CD14-positive monocyte (primary cell): ENCODE data around the gene RMND5A. TPM values are rescaled to one million over a fixed set of nuclear protein-coding genes. Genes with fewer than 3 reads are reported as not detected.

Source experiments
- DNase-seq, 3 donors: peaks; one replicate each; pipeline ENCODE4 v3.0.0-alpha.2; 2011 to 2022
- H2AFZ ChIP-seq: 2 replicates; pipeline ENCODE4 v1.6.0; 2012; ENCODE audit warnings: mild to moderate bottlenecking, low read depth, low read length, inconsistent platforms; ENCODE audit not compliant: insufficient read depth, poor library complexity, severe bottlenecking
- H3K27ac ChIP-seq, 2 donors: 1 replicate in 1 of 2; 2 replicates in 1 of 2; pipeline ENCODE4 v1.5.1; 2012 to 2013; ENCODE audit warnings: low read length in 2 of 2, control low read depth in 1 of 2, inconsistent platforms in 1 of 2, low read depth in 1 of 2, mild to moderate bottlenecking in 1 of 2
- H3K27me3 ChIP-seq, 2 donors: one replicate each; pipeline versions ENCODE4 v1.6.0 to v1.6.1; 2011 to 2013; ENCODE audit warnings: low read length in 2 of 2; ENCODE audit not compliant: control insufficient read depth in 2 of 2, insufficient read depth in 2 of 2
- H3K36me3 ChIP-seq, 2 donors: replicated peaks in 1 of 2; 1 replicate in 1 of 2; 2 replicates in 1 of 2; pipeline versions ENCODE4 v1.5.1 to v1.6.1; 2012 to 2013; ENCODE audit warnings: low read length in 2 of 2, control low read depth in 1 of 2, inconsistent platforms in 1 of 2, mild to moderate bottlenecking in 1 of 2; ENCODE audit not compliant: insufficient read depth in 2 of 2, control insufficient read depth in 1 of 2
- H3K4me1 ChIP-seq, 2 donors: 1 replicate in 1 of 2; 2 replicates in 1 of 2; pipeline versions ENCODE4 v1.5.1 to v1.6.1; 2012 to 2013; ENCODE audit warnings: low read length in 2 of 2, control low read depth in 1 of 2, inconsistent platforms in 1 of 2, mild to moderate bottlenecking in 1 of 2, moderate library complexity in 1 of 2; ENCODE audit not compliant: insufficient read depth in 2 of 2, control insufficient read depth in 1 of 2
- H3K4me2 ChIP-seq: replicated peaks from 2 replicates; pipeline ENCODE3; 2012; ENCODE audit warnings: low read length, moderate library complexity, mild to moderate bottlenecking; ENCODE audit not compliant: poor library complexity, severe bottlenecking; ENCODE audit errors: extremely low read depth
- H3K4me3 ChIP-seq, 3 experiments: fragments of 200-600 bp in 1 of 3; sonication (generic) in 1 of 3; replicated peaks in 1 of 3; 1 replicate in 2 of 3; 2 replicates in 1 of 3; pipeline ENCODE4 v1.5.1; 2011 to 2013; ENCODE audit warnings: low read length in 3 of 3, mild to moderate bottlenecking in 3 of 3, control low read depth in 2 of 3, low read depth in 2 of 3, inconsistent platforms in 1 of 3, moderate library complexity in 1 of 3
- H3K79me2 ChIP-seq: 2 replicates; pipeline ENCODE4 v1.6.0; 2012; ENCODE audit warnings: mild to moderate bottlenecking, control low read depth, inconsistent platforms, low read length, moderate library complexity; ENCODE audit not compliant: insufficient read depth
- H3K9ac ChIP-seq: 2 replicates; pipeline ENCODE4 v1.6.0; 2017; ENCODE audit warnings: low read length, mild to moderate bottlenecking; ENCODE audit not compliant: insufficient read depth, poor library complexity, severe bottlenecking
- H3K9me3 ChIP-seq, 2 donors: replicated peaks in 1 of 2; 1 replicate in 1 of 2; 2 replicates in 1 of 2; pipeline versions ENCODE4 v1.5.1 to v1.6.1; 2012 to 2013; ENCODE audit warnings: low read length in 2 of 2, control low read depth in 1 of 2; ENCODE audit not compliant: control insufficient read depth in 1 of 2, insufficient read depth in 1 of 2
- H4K20me1 ChIP-seq: 2 replicates; pipeline ENCODE4 v1.6.0; 2012; ENCODE audit warnings: mild to moderate bottlenecking, low read length, control low read depth, moderate library complexity; ENCODE audit not compliant: insufficient read depth
- H3K27ac Mint-ChIP-seq, 7 donors: one replicate each; pipeline ENCODE4 v1.8.0; 2020; ENCODE audit warnings: mild to moderate bottlenecking in 7 of 7, mixed read lengths in 7 of 7, moderate library complexity in 6 of 7, inconsistent platforms in 2 of 7
- H3K27me3 Mint-ChIP-seq, 3 donors: one replicate each; pipeline ENCODE4 v1.8.0; 2021 to 2022; ENCODE audit warnings: low read depth in 3 of 3, mild to moderate bottlenecking in 3 of 3, mixed read lengths in 3 of 3, moderate library complexity in 3 of 3, inconsistent platforms in 1 of 3
- H3K36me3 Mint-ChIP-seq, 2 donors: one replicate each; pipeline ENCODE4 v1.8.0; 2020; ENCODE audit warnings: mixed read lengths in 2 of 2, inconsistent platforms in 1 of 2, mild to moderate bottlenecking in 1 of 2
- H3K4me1 Mint-ChIP-seq: one replicate; pipeline ENCODE4 v1.8.0; 2020; ENCODE audit warnings: mild to moderate bottlenecking, mixed read lengths
- H3K4me3 Mint-ChIP-seq, 2 donors: one replicate each; pipeline ENCODE4 v1.8.0; 2020; ENCODE audit warnings: mild to moderate bottlenecking in 2 of 2, mixed read lengths in 2 of 2, moderate library complexity in 1 of 2
- H3K9me3 Mint-ChIP-seq, 7 donors: one replicate each; pipeline ENCODE4 v1.8.0; 2020 to 2022; ENCODE audit warnings: mixed read lengths in 7 of 7, mild to moderate bottlenecking in 6 of 7, moderate library complexity in 6 of 7, inconsistent platforms in 2 of 7
- WGBS: methylation state at CpG from one replicate; pipeline ENCODE4 v1.1.5; 2013; ENCODE audit warnings: missing lambda C conversion rate; ENCODE audit not compliant: insufficient coverage; 5-methylcytosine and 5-hydroxymethylcytosine counted together
- intact Hi-C, 2 donors: fragments of 100-400 bp; cut with micrococcal nuclease; formaldehyde crosslinking; loops; one replicate each; pipeline versions ENCODE4 v1.15.0 to v1.15.1; 2023
- polyA plus RNA-seq, 3 donors: library from polyadenylated mRNA; depleted of rRNA in 1 of 3; unstranded in 2 of 3; stranded (reverse) in 1 of 3; fragments of 300-500 nt in 2 of 3; fragments of >200 nt in 1 of 3; fragmentation: Illumina TruSeq in 2 of 3; gene quantifications; 1 replicate in 2 of 3; 2 replicates in 1 of 3; pipeline ENCODE4 v1.2.3, GENCODE V29; 2012 to 2021
- TF ChIP-seq, protein P1 (sequence below): fragments of 200-600 bp; IDR thresholded peaks from one replicate; pipeline ENCODE4 v1.8.0; 2022; ENCODE audit warnings: antibody characterized with exemption, mild to moderate bottlenecking

The RMND5A gene
- polyA plus RNA-seq, 3 donors = 18.5 to 20.3 (median 18.9) TPM

GRCh38 chr2:86774862-86775261 lies 54.8 kb downstream of the RMND5A start:
- no peak overlapping the region for H3K27ac Mint-ChIP-seq
- no peak overlapping the region for H3K27ac ChIP-seq
- TF ChIP-seq, protein P1, sequence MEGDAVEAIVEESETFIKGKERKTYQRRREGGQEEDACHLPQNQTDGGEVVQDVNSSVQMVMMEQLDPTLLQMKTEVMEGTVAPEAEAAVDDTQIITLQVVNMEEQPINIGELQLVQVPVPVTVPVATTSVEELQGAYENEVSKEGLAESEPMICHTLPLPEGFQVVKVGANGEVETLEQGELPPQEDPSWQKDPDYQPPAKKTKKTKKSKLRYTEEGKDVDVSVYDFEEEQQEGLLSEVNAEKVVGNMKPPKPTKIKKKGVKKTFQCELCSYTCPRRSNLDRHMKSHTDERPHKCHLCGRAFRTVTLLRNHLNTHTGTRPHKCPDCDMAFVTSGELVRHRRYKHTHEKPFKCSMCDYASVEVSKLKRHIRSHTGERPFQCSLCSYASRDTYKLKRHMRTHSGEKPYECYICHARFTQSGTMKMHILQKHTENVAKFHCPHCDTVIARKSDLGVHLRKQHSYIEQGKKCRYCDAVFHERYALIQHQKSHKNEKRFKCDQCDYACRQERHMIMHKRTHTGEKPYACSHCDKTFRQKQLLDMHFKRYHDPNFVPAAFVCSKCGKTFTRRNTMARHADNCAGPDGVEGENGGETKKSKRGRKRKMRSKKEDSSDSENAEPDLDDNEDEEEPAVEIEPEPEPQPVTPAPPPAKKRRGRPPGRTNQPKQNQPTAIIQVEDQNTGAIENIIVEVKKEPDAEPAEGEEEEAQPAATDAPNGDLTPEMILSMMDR = no peak
- intact Hi-C loops = no loop called here
- peaks cover 6% of the 10 kb centered on the region for H4K20me1 ChIP-seq
- H3K4me1 ChIP-seq = no peaks in the 10 kb centered on the region
- H3K9me3 Mint-ChIP-seq = no peaks in the 10 kb centered on the region
- WGBS = 100% methylated on average over 3 of the region's 5 CpGs
- no peaks in the 10 kb centered on the region for H3K9me3 ChIP-seq
- H3K27me3 ChIP-seq = no peaks in the 10 kb centered on the region
- no peak overlapping the region for H3K9ac ChIP-seq
- H3K4me2 ChIP-seq = no peak overlapping the region
- H3K4me1 Mint-ChIP-seq = no peaks in the 10 kb centered on the region
- H3K36me3 Mint-ChIP-seq = peaks cover 65 to 69% of the 10 kb centered on the region in 2 donors
- peaks cover 56 to 75% of the 10 kb centered on the region in 2 donors for H3K36me3 ChIP-seq
- H3K27me3 Mint-ChIP-seq = no peaks in the 10 kb centered on the region
- no peaks in the 10 kb centered on the region for H3K79me2 ChIP-seq
- H2AFZ ChIP-seq = no peak overlapping the region
- H3K4me3 Mint-ChIP-seq = no peak overlapping the region
- H3K4me3 ChIP-seq = no peak overlapping the region
- no peak for DNase-seq

- Mint-ChIP-seq H3K4me3 (no peak overlapping the region), H3K4me1 (no peaks in the 10 kb centered on the region), H3K27me3 (peaks cover 0 to 2% (median 0%) of the 10 kb centered on the region in 3 donors), H3K9me3 (no peaks in the 10 kb centered on the region), H3K27ac (no peak overlapping the region), H3K36me3 (peaks cover 60 to 65% of the 10 kb centered on the region in 2 donors)
- TF ChIP-seq, protein P1 = no peak
- H4K20me1 ChIP-seq = peaks cover under 1% of the 10 kb centered on the region
- DNase-seq = no peak
- no peaks in the 10 kb centered on the region for H3K4me1 ChIP-seq
- no peak overlapping the region for H3K4me2 ChIP-seq
- H3K4me3 ChIP-seq = no peak overlapping the region
- H3K27me3 ChIP-seq = no peaks in the 10 kb centered on the region
- H3K27ac ChIP-seq = no peak overlapping the region
- intact Hi-C loops = no loop called here
- no peak overlapping the region for H2AFZ ChIP-seq
- peaks cover 51 to 70% of the 10 kb centered on the region in 2 donors for H3K36me3 ChIP-seq
- no peaks in the 10 kb centered on the region for H3K9me3 ChIP-seq
- no peaks in the 10 kb centered on the region for H3K79me2 ChIP-seq
- H3K9ac ChIP-seq = no peak overlapping the region
- 64% methylated on average over 2 of the region's 4 CpGs for WGBS
Measured at GRCh38 chr2:86775338-86775737, 55.2 kb downstream of the RMND5A start.
